Osteocyte (in vitro differentiated cells): ENCODE measurements around the gene RPL35. TPM values are rescaled to one million over a fixed set of nuclear protein-coding genes. Genes with fewer than 3 reads are reported as not detected.

ENCODE experiments used
- DNase-seq: peaks from one replicate; pipeline ENCODE4 v3.0.0; 2021; ENCODE audit warnings: mixed read lengths; ENCODE audit not compliant: unreplicated experiment; ENCODE audit errors: extremely low spot score
- H3K27ac Mint-ChIP-seq: one replicate; pipeline ENCODE4 v1.8.0; 2021; ENCODE audit warnings: mild to moderate bottlenecking, mixed read lengths; ENCODE audit not compliant: unreplicated experiment
- H3K27me3 Mint-ChIP-seq: one replicate; pipeline ENCODE4 v1.8.0; 2021; ENCODE audit warnings: mixed read lengths; ENCODE audit not compliant: unreplicated experiment
- H3K36me3 Mint-ChIP-seq: one replicate; pipeline ENCODE4 v1.8.0; 2021; ENCODE audit warnings: mixed read lengths; ENCODE audit not compliant: unreplicated experiment
- H3K4me1 Mint-ChIP-seq: one replicate; pipeline ENCODE4 v1.8.0; 2021; ENCODE audit warnings: mixed read lengths; ENCODE audit not compliant: unreplicated experiment
- H3K4me3 Mint-ChIP-seq: one replicate; pipeline ENCODE4 v1.8.0; 2021; ENCODE audit warnings: mild to moderate bottlenecking, moderate library complexity, mixed read lengths; ENCODE audit not compliant: unreplicated experiment
- H3K9me3 Mint-ChIP-seq: one replicate; pipeline ENCODE4 v1.8.0; 2021; ENCODE audit warnings: mixed read lengths; ENCODE audit not compliant: unreplicated experiment
- CTCF ChIP-seq: fragments of 200-600 bp; sonication (generic); IDR thresholded peaks from 2 replicates; pipeline ENCODE4 v1.5.0; 2021; ENCODE audit warnings: antibody characterized with exemption, mild to moderate bottlenecking, moderate library complexity
- total RNA-seq: library from RNA; stranded (reverse); gene quantifications from 2 replicates; pipeline ENCODE4 v1.2.1, GENCODE V29; 2021

Gene RPL35
- total RNA-seq, 1 donor from 2014 or later: 912 TPM

- DNase-seq: no peak
- Mint-ChIP-seq H3K27ac (no peak overlapping the region), H3K36me3 (peaks cover 44% of the 10 kb centered on the region), H3K27me3 (no peaks in the 10 kb centered on the region), H3K4me3 (no peak overlapping the region), H3K9me3 (no peaks in the 10 kb centered on the region), H3K4me1 (no peaks in the 10 kb centered on the region)
- no peak for TF ChIP-seq CTCF
Measured at GRCh38 chr9:124887832-124888231, 26.1 kb upstream of the RPL35 start.

- DNase-seq: no peak
- H3K4me3 Mint-ChIP-seq: no peak overlapping the region
- peaks cover 44% of the 10 kb centered on the region for H3K36me3 Mint-ChIP-seq
Measured at GRCh38 chr9:124886866-124887492, 25.2 kb upstream of the RPL35 start.

GRCh38 chr9:124886461-124886860 lies 24.7 kb upstream of the RPL35 start:
- no peaks in the 10 kb centered on the region for H3K4me1 Mint-ChIP-seq
- H3K27ac Mint-ChIP-seq: no peak overlapping the region
- no peaks in the 10 kb centered on the region for H3K27me3 Mint-ChIP-seq
- no peak for DNase-seq
- no peak overlapping the region for H3K4me3 Mint-ChIP-seq
- H3K9me3 Mint-ChIP-seq: no peaks in the 10 kb centered on the region
- H3K36me3 Mint-ChIP-seq: peaks cover 46% of the 10 kb centered on the region
- no peak for TF ChIP-seq CTCF

More at GRCh38 chr9:124886866-124887492, 25.2 kb upstream of the RPL35 start:
- H3K27ac Mint-ChIP-seq: no peak overlapping the region
- H3K27me3 Mint-ChIP-seq: no peaks in the 10 kb centered on the region
- H3K4me1 Mint-ChIP-seq: no peaks in the 10 kb centered on the region
- H3K9me3 Mint-ChIP-seq: no peaks in the 10 kb centered on the region
- TF ChIP-seq CTCF: no peak

- Mint-ChIP-seq H3K4me3 (no peak overlapping the region), H3K36me3 (peaks cover 39% of the 10 kb centered on the region), H3K9me3 (no peaks in the 10 kb centered on the region), H3K27me3 (no peaks in the 10 kb centered on the region), H3K27ac (no peak overlapping the region), H3K4me1 (no peaks in the 10 kb centered on the region)
- DNase-seq: no peak
- no peak for TF ChIP-seq CTCF
Measured at GRCh38 chr9:124885551-124885950, 23.8 kb upstream of the RPL35 start.

- Mint-ChIP-seq H3K27ac (no peak overlapping the region), H3K36me3 (peaks cover 33% of the 10 kb centered on the region), H3K27me3 (no peaks in the 10 kb centered on the region), H3K4me3 (no peak overlapping the region), H3K9me3 (no peaks in the 10 kb centered on the region), H3K4me1 (no peaks in the 10 kb centered on the region)
- TF ChIP-seq CTCF: no peak
- DNase-seq: no peak
Measured at GRCh38 chr9:124884376-124884775, 22.6 kb upstream of the RPL35 start.
